ENCODE data around the gene CCNB1IP1. TPM values are rescaled to one million over a fixed set of nuclear protein-coding genes. Genes with fewer than 3 reads are reported as not detected.
"Not testable (repeated sequence)": the region's sequence is repeated elsewhere in the genome, so short reads cannot be mapped to it uniquely, and the experiment has no call there.

CCNB1IP1 gene
- 100 to 1,000 TPM; 109 to 150 (median 141) TPM for polyA plus RNA-seq (ENCODE audit: insufficient read depth in 1 of 5, insufficient read length in 5 of 5, low replicate concordance in 1 of 5)
- long read RNA-seq, donor 1, transcript CCNB1IP1-202 (7 exons, 1,479 nt) = major isoform, 28 of 103 reads
- long read RNA-seq, donor 1, partial matches to known transcripts = 71 of 103 reads
- long read RNA-seq, donor 1, other reads (novel, unspliced or antisense) = 0 of 103 reads
- long read RNA-seq, donor 2, transcript CCNB1IP1-202 (7 exons, 1,479 nt) = major isoform, 22 of 57 reads
- long read RNA-seq, donor 2, partial matches to known transcripts = 33 of 57 reads
- long read RNA-seq, donor 2, other reads (novel, unspliced or antisense) = 0 of 57 reads
- long read RNA-seq, donor 3, transcript CCNB1IP1-202 (7 exons, 1,479 nt) = major isoform, 16 of 79 reads
- long read RNA-seq, donor 3, partial matches to known transcripts = 61 of 79 reads
- long read RNA-seq, donor 3, other reads (novel, unspliced or antisense) = 0 of 79 reads
- long read RNA-seq, donor 4, transcript CCNB1IP1-202 (7 exons, 1,479 nt) = major isoform, 15 of 69 reads
- long read RNA-seq, donor 4, partial matches to known transcripts = 53 of 69 reads
- long read RNA-seq, donor 4, other reads (novel, unspliced or antisense) = 0 of 69 reads
- long read RNA-seq, donor 5, transcript CCNB1IP1-202 (7 exons, 1,479 nt) = major isoform, 27 of 94 reads
- long read RNA-seq, donor 5, partial matches to known transcripts = 62 of 94 reads
- long read RNA-seq, donor 5, other reads (novel, unspliced or antisense) = 0 of 94 reads
- long read RNA-seq, donor 6, transcript CCNB1IP1-202 (7 exons, 1,479 nt) = major isoform, 39 of 107 reads
- long read RNA-seq, donor 6, partial matches to known transcripts = 66 of 107 reads
- long read RNA-seq, donor 6, other reads (novel, unspliced or antisense) = 0 of 107 reads
- long read RNA-seq, donor 7, partial matches to known transcripts = 19 of 21 reads
- long read RNA-seq, donor 7, other reads (novel, unspliced or antisense) = 0 of 21 reads
- long read RNA-seq, donor 8, transcript CCNB1IP1-202 (7 exons, 1,479 nt) = major isoform, 16 of 32 reads
- long read RNA-seq, donor 8, partial matches to known transcripts = 14 of 32 reads
- long read RNA-seq, donor 8, other reads (novel, unspliced or antisense) = 0 of 32 reads

DNA sequence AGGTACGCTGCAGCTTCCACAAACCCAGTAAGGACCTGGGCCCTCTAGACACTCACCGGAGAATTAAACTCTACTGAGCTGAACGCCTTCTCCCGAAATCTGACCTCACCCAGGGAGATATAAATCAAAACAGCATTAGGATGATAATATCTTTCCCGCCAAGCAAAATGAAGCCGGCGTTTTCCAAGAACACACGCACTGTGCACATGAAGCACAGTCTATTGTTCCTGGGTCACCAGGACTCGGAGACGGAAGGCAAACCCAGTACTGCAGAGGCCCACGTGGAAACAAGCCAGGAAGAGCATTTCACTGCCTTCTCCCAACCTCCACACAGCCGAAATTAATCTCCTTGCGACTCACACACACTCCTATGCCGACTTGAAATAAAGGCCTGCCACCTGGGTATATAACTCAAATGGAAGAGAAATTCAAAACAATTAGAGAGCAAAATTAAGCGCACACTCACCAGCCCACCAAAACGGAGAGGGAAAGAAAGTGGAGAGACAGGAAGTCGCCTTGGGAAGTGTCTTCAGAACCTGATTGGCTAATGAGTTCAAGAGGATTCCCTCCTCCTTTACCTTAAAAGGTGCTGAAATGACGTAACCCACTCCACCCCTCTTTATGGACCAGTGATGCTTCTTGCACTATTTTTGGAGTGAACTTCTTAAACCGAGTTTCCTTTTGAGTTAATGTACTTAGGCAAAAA lies at the start of gene CCNB1IP1:
CCNB1IP1 (minus strand) TSS at position 492 of the 706 bp plus-strand sequence. CDS start 16,756 bp downstream, outside the sequence.
- DNase-seq = peak; percentile 80 to 87

DNA sequence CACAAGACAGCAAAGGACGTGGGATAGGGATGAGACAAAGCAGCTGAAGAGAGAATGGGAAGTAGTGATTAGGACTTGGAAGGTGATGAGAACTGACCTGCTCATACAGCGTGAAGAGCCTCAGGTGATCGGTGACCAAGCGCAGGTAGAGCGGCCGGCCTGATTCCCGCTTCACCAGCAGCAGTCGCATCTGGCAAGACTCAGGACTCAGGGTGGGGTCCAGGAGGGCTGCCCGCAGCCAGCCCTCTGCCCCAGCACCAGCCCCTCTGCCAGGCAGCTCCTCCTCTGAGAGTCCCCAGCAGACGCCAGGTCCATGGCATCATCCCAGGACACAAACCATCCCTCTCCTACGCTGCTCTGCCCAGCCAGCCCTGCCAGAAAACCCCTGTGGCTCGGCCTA lies 49.4 kb upstream of the CCNB1IP1 start:
- DNase-seq = no peak

- DNase-seq = no peak
These were observed 48.3 kb upstream of the CCNB1IP1 start for GRCh38 chr14:20381341-20381740.

DNA sequence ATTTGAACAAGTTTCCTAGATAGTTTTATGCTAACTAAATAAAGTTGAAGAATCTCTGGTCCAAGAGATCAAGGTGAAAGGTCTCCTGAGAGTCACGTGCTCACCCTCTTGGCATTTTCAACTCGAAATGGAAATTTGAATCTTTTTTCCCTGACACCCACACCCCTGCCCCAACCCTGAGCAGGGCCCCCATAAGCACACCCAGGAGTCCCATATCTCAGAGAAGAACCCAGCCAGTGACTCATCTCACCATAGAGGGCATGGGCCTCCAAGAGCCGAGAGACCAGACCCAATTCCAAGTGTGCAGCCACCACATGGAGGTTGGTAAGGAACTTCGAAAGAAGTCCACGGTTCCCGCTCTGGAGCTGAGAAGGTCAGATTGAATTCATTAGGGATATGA lies 47.6 kb upstream of the CCNB1IP1 start:
- no peak for DNase-seq

DNA sequence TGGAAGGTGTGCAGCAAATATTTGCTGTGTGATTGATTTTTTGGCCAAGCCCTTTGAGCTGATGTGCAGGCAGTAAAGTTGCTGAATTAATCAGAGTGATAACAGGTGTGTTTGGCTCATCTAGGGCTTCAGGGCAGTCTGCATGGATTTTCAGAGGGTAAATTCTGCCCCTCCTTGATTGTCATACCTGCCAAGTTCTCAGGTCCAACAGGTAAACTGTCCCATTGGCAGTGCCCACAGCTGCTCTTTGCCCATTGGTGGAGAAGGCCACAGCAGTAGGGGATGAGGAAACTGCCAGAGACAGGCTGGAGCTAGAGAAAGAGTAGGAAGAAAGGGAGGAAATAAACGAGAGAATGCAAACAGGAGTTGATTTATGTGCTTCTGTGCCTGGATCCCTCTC lies 46.7 kb upstream of the CCNB1IP1 start:
- no peak for DNase-seq

DNA sequence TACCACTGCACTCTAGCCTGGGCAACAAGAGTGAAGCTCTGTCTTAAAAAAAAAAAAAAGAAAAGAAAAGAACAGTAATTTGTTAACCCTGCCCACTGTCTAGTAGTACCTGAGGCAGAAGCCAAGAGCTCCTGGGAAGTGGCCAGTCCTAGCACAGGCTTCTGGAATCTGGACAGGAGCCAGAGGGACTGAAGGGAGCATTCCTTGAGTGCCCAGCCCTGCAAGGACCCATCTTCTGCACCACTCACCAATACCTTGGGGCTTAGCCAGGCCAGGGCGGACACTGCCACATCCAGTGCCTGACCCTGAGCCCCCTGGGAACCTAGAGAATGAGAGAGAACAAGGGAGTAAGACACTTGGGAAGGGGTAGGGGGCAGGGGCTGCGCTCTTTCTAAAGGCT lies 44.1 kb upstream of the CCNB1IP1 start:
- DNase-seq = no peak

DNA sequence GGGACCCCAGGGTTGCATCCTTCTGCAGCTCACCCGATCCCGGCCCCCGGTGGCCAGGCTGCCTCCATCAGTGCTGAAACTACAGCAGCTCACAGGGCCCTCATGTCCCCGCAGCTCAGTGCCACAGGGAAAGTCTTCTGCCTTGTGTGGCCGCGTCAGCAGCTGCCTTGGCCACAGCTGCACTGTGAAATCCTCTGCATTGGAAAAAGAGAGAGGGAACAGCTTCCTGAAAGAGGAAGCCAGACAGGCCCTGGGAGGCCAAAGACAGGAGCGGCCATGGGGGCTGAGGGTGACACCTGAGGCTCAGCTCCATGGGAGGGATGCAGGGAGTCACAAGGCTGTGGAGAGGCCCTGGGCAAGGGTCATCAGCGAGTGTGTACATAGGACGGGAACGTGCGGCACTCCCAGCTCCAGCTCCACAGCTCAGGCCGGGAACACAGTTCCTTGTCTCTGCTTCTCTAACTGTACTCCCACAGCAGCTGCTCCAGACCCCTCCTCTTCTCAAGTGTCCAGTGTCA lies 43.1 kb upstream of the CCNB1IP1 start:
- no peak for DNase-seq

- no peak for DNase-seq
These were observed 42.4 kb upstream of the CCNB1IP1 start for GRCh38 chr14:20375471-20375870.

DNA sequence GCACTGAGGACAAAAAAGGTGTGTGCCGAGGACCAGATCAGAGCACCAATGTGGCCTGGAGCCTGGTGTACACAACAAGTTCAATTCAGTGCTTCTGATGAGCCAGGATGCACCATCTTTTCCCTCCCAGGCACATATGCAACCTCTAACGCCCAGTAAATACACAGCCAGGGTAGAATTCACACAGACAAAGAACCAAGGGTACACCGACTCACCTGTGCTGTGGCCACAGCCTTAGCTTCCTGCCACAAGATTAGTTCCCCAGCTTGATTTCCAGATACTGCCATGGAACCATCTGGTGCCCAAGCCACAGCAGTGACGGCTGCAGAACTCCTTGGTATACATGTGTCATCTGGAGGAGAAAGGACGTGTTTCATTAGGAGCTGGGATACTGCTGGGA lies 39.7 kb upstream of the CCNB1IP1 start:
- DNase-seq = no peak

- DNase-seq = no peak
These were observed 32.8 kb upstream of the CCNB1IP1 start for GRCh38 chr14:20365928-20366327.

DNA sequence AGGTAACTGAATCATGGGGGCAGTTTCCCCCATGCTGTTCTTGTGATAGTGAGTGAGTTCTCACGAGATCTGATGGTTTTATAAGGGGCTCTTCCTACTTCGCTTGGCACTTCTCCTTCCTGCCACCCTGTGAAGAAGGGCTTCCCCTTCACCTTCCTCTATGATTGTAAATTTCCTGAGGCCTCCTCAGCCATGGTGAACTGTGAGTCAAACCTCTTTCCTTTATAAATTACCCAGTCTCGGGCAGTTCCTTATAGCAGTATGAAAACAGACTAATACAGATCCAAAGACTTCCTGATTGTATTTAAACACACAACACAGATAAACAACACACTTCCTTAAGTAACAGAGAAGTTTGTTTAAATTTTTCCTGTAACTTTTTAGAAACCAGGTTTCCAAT lies 25.4 kb upstream of the CCNB1IP1 start:
- DNase-seq = not testable (repeated sequence)

DNA sequence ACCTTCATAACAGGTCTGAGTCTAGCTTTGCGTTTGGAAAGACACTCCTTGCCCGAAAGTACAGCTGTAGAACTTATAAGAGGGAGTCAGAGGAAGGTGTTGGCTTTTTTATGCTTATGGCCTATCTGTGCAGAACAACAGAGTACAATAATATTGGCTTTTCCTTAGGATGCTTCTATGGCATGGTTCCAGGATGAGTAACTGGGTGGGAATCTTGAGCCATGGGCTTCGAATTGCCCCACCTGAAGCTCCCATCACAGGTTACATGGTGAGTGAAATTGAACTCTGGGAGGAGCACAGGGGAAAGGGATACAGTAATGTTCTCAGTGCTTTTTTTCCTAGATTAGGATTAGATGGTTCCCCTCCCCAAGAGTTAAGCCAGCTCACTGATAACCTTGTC lies 23.3 kb upstream of the CCNB1IP1 start:
- DNase-seq = no peak

- no peak for DNase-seq
These were observed 17.8 kb upstream of the CCNB1IP1 start for GRCh38 chr14:20350860-20351259.

- no peak for DNase-seq
These were observed 17.2 kb upstream of the CCNB1IP1 start for GRCh38 chr14:20350282-20350681.

GRCh38 chr14:20347747-20348146 lies 14.7 kb upstream of the CCNB1IP1 start:
- DNase-seq = no peak

DNA sequence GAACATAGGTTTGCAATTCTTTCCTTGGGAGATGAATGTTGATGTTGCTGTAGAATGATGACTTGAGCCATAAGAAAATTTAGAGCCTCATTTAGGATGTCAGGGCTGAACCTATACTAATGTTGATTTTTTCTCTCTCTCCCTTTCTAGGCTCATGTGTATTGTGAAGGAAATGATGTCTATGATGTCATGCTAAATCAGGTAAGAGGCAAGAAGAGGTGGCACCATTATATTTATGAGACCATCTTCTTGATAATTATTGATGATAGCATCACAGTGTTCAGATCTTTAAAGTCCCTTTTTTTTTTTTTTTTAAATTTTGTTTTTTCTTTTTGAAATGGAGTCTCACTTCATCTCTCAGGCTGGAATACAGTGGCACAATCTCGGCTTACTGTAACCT lies 13.6 kb upstream of the CCNB1IP1 start:
- DNase-seq = no peak

DNA sequence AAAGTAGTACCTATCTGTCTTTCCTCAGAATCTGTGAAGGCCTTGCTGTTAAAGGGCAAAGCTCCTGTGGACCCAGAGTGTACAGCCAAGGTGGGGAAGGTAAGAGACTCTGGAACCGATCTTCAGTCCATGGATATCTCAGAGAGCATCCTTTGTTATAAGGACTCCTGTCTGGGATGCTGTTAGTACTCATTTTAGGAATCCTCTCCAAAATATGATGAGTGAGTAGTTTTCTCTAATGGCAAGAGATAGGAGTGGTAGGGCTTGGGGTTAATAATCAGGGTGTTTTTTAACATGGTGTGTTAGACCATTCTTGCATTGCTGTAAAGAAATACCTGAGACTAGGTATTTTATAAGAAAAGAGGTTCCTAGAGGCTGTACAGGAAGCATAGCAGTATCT lies 12.3 kb upstream of the CCNB1IP1 start:
- DNase-seq = no peak

DNA sequence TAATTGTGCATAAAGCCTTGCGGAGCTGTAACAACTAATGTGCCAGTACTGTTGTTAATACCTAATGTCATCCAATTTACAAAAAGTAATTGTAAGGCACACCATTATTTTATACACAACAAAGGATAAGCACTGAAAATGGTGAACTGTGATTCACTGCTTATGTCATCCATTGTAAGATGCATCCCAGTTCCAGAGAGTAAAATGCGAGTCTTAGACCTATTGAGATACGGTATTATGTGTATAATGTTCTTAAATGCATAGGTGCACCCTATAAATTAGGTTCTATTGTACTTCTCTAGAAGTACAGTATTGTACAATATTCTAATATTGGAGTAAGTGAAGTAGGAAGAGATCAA lies 10.8 kb upstream of the CCNB1IP1 start:
- DNase-seq = no peak

GRCh38 chr14:20343092-20343861 lies 10.2 kb upstream of the CCNB1IP1 start, which contains the start of gene PARP2:
TSS of gene PARP2 (plus strand) at chr14:20343635. CDS start at chr14:20343642, 7 bp downstream.
- peak; percentile 99 to 100 for DNase-seq

DNA sequence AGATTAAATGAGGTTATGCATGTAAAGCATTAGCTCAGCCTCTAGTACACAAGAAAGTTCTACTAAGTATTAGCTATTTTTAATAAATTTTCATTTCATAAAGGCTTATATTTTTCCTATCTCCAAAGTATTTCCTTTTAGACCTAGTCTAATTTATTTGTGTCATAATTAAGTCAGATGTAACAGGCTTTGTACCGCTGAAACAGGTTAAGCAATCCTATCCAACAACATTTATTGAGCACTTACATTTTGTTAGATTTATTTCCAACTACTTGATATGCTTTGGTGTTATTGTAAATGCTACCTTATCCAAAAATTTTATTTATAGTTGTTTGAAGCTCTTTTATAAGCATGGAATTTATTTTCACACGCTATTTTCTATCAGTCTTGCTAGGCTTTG lies 8.6 kb upstream of the CCNB1IP1 start:
- no peak for DNase-seq

DNA sequence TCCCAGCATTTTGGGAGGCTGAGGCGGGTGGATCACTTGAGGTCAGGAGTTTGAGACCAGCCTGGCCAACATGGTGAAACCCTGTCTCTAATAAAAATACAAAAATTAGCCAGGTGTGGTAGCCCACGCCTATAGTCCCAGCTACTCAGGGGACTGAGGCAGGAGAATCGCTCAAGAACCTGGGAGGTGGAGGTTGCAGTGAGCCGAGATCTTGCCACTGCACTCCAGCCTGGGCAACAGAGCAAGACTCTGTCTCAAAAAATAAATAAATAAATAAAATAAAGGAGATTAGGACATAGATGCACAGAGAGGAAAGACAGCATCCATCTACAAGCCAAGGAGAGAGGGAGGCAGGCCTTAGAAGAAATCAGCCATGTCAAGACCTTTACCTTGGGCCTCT lies 8.0 kb upstream of the CCNB1IP1 start:
- not testable (repeated sequence) for DNase-seq

Data from right lung (tissue), 10 donors.